RKO (cell line): Measurements from ENCODE around the gene COQ5.

Experiments used
- DNase-seq: peaks from one replicate; pipeline ENCODE4 v3.0.0-alpha.2; 2016; ENCODE audit warnings: low spot score

Gene COQ5

GRCh38 chr12:120453977-120454376 lies 75.0 kb downstream of the COQ5 start:
- peak; percentile 84 for DNase-seq
